ENCODE measurements around the gene RACGAP1. TPM values are rescaled to one million over a fixed set of nuclear protein-coding genes. Genes with fewer than 3 reads are reported as not detected.
A peak's percentile ranks its signal among the peaks of the same experiment; 100 is the strongest.

The RACGAP1 gene
- polyA plus RNA-seq, 3 donors: 3.1 to 5.4 (median 3.6) TPM

DNA sequence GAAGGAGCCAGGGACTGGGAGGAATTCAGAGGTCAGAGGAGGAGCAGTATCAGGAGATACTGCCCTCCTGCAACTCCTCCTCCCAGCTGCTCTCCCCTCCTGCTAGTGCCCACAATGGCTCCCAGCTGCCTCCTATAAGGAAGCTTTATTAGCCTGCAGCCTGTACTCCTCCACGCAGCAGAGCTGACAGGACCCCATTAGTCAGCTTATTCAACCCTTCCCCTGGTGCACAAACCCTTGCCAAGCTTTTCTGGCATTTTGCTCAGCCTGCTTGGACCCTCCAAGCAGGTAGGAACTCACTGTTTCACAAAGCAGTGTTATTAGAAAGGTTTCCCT lies 81.7 kb downstream of the RACGAP1 start:
- H3K27me3 Mint-ChIP-seq (ENCODE audit: low read depth in 3 of 3): peaks cover 37 to 61% (median 47%) of the 10 kb centered on the region in 3 donors
- peaks cover 0 to 39% of the 10 kb centered on the region in 2 donors for H3K27me3 ChIP-seq (ENCODE audit: control insufficient read depth in 2 of 2, insufficient read depth in 2 of 2, low read length in 2 of 2)
- no peaks in the 10 kb centered on the region for H4K20me1 ChIP-seq (ENCODE audit: insufficient read depth, low read length)
- H3K27ac Mint-ChIP-seq: no peak overlapping the region
- 80% methylated on average over 1 of the region's 1 CpG for WGBS (ENCODE audit: insufficient coverage)
- H3K4me3 ChIP-seq (replicated peaks in 1 of 3; ENCODE audit: low read depth in 2 of 3, low read length in 3 of 3): no peak overlapping the region
- H3K79me2 ChIP-seq (ENCODE audit: insufficient read depth, low read length): no peaks in the 10 kb centered on the region
- peaks cover 16 to 21% of the 10 kb centered on the region in 2 donors for H3K4me1 ChIP-seq (ENCODE audit: control insufficient read depth in 1 of 2, insufficient read depth in 2 of 2, low read length in 2 of 2)
- no peak overlapping the region for H3K27ac ChIP-seq (ENCODE audit: low read depth in 1 of 2, low read length in 2 of 2)
- no peaks in the 10 kb centered on the region for H3K36me3 Mint-ChIP-seq
- peaks cover 38% of the 10 kb centered on the region for H3K4me1 Mint-ChIP-seq
- TF ChIP-seq, protein P1, sequence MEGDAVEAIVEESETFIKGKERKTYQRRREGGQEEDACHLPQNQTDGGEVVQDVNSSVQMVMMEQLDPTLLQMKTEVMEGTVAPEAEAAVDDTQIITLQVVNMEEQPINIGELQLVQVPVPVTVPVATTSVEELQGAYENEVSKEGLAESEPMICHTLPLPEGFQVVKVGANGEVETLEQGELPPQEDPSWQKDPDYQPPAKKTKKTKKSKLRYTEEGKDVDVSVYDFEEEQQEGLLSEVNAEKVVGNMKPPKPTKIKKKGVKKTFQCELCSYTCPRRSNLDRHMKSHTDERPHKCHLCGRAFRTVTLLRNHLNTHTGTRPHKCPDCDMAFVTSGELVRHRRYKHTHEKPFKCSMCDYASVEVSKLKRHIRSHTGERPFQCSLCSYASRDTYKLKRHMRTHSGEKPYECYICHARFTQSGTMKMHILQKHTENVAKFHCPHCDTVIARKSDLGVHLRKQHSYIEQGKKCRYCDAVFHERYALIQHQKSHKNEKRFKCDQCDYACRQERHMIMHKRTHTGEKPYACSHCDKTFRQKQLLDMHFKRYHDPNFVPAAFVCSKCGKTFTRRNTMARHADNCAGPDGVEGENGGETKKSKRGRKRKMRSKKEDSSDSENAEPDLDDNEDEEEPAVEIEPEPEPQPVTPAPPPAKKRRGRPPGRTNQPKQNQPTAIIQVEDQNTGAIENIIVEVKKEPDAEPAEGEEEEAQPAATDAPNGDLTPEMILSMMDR (IDR thresholded peaks at IDR 0.05): no peak
- H3K4me2 ChIP-seq (replicated peaks; ENCODE audit: extremely low read depth, low read length, poor library complexity, severe bottlenecking): no peak overlapping the region
- no peak for DNase-seq
- H3K9me3 ChIP-seq (replicated peaks in 1 of 2; ENCODE audit: control insufficient read depth in 1 of 2, insufficient read depth in 1 of 2, low read length in 2 of 2): no peaks in the 10 kb centered on the region
- H3K36me3 ChIP-seq (replicated peaks in 1 of 2; ENCODE audit: control insufficient read depth in 1 of 2, insufficient read depth in 2 of 2, low read length in 2 of 2): no peaks in the 10 kb centered on the region
- no peak overlapping the region for H2AFZ ChIP-seq (ENCODE audit: insufficient read depth, low read depth, low read length, poor library complexity, severe bottlenecking)
- H3K9ac ChIP-seq (ENCODE audit: insufficient read depth, low read length, poor library complexity, severe bottlenecking): no peak overlapping the region
- H3K4me3 Mint-ChIP-seq: peak overlapping the region in 1 of 2 donors; percentile 57
- intact Hi-C loops (cut with micrococcal nuclease): no loop called here
- H3K9me3 Mint-ChIP-seq: peaks cover 0 to 2% (median 0%) of the 10 kb centered on the region in 7 donors

DNA sequence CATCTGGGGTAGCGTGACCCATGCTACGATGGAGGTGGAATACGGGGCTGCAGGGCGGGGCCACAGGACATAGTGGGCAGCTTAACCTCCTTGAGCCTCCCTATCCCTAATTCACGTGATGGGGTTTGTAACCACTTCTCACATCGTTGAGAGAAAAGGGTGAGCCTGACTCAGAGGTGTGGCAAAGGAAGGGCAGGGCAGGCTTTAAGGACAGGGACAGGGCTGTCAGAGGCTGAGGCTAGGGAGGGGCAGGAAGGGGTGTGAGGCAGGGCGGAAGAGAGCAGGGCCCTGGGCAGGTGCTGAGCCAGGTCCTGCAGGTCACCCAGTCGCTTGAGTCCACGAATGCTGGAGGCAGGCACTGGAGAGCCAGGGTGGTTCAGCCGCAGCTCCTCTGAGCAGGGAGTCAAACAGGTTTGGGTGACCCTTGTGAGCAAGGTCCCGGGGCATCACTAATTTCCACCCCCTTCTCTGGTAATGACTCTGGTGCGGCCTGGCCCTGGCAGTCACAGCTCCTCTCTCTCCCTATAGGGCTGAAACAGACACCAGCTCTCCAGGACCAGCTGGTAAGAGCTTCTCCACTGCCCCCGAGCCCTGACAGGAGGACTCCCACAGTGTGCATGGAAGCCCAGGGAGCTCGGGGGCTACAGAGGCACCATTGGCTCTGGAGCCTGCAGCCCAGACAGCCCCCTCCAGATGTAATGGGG lies 82.2 kb downstream of the RACGAP1 start:
- no peak overlapping the region for H3K9ac ChIP-seq (ENCODE audit: insufficient read depth, low read length, poor library complexity, severe bottlenecking)
- TF ChIP-seq, protein P1 (IDR thresholded peaks at IDR 0.05): no peak
- no peak for DNase-seq
- peaks cover 12 to 17% of the 10 kb centered on the region in 2 donors for H3K4me1 ChIP-seq (ENCODE audit: control insufficient read depth in 1 of 2, insufficient read depth in 2 of 2, low read length in 2 of 2)
- H3K4me3 Mint-ChIP-seq: peak overlapping the region in 1 of 2 donors; percentile 37
- no peak overlapping the region for H3K27ac ChIP-seq (ENCODE audit: low read depth in 1 of 2, low read length in 2 of 2)
- no peaks in the 10 kb centered on the region for H4K20me1 ChIP-seq (ENCODE audit: insufficient read depth, low read length)
- 95% methylated on average over 6 of the region's 14 CpGs for WGBS (ENCODE audit: insufficient coverage)
- peaks cover 0 to 39% of the 10 kb centered on the region in 2 donors for H3K27me3 ChIP-seq (ENCODE audit: control insufficient read depth in 2 of 2, insufficient read depth in 2 of 2, low read length in 2 of 2)
- H3K9me3 ChIP-seq (replicated peaks in 1 of 2; ENCODE audit: control insufficient read depth in 1 of 2, insufficient read depth in 1 of 2, low read length in 2 of 2): no peaks in the 10 kb centered on the region
- no peak overlapping the region for H3K4me3 ChIP-seq (replicated peaks in 1 of 3; ENCODE audit: low read depth in 2 of 3, low read length in 3 of 3)
- intact Hi-C loops (cut with micrococcal nuclease): no loop called here
- no peak overlapping the region for H3K27ac Mint-ChIP-seq
- H2AFZ ChIP-seq (ENCODE audit: insufficient read depth, low read depth, low read length, poor library complexity, severe bottlenecking): no peak overlapping the region
- peaks cover 0 to 2% (median 0%) of the 10 kb centered on the region in 7 donors for H3K9me3 Mint-ChIP-seq
- H3K4me1 Mint-ChIP-seq: peaks cover 33% of the 10 kb centered on the region
- no peaks in the 10 kb centered on the region for H3K36me3 Mint-ChIP-seq
- H3K36me3 ChIP-seq (replicated peaks in 1 of 2; ENCODE audit: control insufficient read depth in 1 of 2, insufficient read depth in 2 of 2, low read length in 2 of 2): no peaks in the 10 kb centered on the region
- H3K4me2 ChIP-seq (replicated peaks; ENCODE audit: extremely low read depth, low read length, poor library complexity, severe bottlenecking): no peak overlapping the region
- peaks cover 35 to 59% (median 45%) of the 10 kb centered on the region in 3 donors for H3K27me3 Mint-ChIP-seq (ENCODE audit: low read depth in 3 of 3)
- H3K79me2 ChIP-seq (ENCODE audit: insufficient read depth, low read length): no peaks in the 10 kb centered on the region

All from CD14-positive monocyte (primary cell).